HG03066 (cell line): Measurements from ENCODE around the gene IQCH.

Experiments used
- ATAC-seq: cut with Tn5 transposase; IDR thresholded peaks from one replicate; pipeline ENCODE4 v1.9.1; 2021; ENCODE audit warnings: low read depth; ENCODE audit not compliant: unreplicated experiment

IQCH gene

DNA sequence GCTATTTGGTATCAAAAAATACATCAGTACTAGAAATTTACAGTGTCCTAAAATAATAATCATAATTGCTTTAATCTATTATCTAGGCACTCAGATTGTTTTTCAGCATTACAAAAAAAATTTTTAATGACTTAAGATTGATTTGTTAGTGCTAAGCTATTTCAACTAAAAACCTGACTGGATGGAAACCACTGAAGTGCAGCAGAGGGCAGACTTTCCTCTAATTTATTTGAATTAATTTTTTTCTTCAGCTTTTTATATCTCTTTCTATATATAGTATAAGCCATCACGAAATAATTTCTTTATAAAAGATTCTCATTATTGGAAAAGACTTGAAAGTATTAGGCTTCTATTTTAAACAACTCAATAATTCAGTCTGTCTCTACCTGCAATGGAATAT, 131.4 kb downstream of the IQCH start:
- no peak for ATAC-seq

DNA sequence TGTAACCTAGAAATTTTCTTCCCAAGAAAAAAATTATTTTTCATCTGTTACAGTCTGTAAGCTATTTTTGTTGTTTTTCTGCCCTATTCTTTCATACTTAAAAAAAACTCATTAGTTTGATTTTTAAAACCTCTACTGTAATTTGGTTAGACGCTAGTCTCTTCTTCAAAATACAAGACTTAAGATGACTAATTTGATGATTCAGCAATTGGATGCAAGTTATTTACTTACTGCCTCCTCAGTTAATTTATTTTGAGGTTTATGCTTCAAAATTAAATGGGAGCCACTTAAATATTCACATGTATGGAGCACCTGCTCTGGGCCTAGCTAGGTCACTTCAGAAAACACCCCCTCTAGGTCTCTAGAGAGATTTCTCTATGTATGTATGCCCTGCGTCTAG, 132.4 kb downstream of the IQCH start:
- ATAC-seq: no peak

GRCh38 chr15:67389975-67390374, 135.4 kb downstream of the IQCH start:
- no peak for ATAC-seq

- no peak for ATAC-seq
Measured at GRCh38 chr15:67394873-67395639, 140.5 kb downstream of the IQCH start.

DNA sequence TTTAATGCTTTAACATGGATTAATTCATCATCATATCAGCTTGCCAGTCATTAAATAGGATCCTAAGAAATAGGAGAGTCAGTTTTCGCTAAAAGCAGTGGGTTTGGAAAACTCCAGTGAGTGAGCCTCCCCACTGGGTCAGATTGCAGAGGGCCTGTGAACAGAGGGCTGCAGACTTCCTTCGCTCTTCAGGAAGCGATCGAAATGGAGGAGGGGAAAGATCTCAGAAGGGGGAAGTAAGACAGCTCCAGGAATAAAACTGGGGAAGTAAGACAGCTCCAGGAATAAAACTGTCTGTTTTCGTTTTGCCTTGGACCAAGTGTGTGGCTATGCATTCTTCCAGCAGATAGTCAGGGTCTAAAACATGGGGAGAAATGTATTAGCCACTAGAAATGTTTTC, 141.5 kb downstream of the IQCH start:
- no peak for ATAC-seq

- ATAC-seq: no peak
Measured at GRCh38 chr15:67397139-67397538, 142.6 kb downstream of the IQCH start.

DNA sequence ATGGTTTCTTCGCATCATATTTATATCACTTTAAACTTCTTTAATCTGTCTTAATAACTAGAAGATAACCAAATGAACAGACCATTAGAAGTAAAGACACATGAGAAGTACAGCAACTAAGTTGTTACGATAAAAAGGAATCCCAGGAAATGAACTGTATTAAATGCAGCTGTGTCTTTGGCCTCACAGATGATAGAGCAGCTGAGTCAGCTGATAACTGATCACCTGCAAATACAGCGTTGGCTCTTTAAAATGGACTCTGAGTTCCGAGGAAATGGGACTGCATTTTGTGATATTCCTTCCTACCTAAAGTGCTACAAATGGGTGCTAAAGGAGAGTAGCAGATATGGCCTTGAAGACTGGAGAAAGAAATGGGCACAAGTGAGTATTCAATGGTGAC, 145.3 kb downstream of the IQCH start:
- ATAC-seq: no peak

DNA sequence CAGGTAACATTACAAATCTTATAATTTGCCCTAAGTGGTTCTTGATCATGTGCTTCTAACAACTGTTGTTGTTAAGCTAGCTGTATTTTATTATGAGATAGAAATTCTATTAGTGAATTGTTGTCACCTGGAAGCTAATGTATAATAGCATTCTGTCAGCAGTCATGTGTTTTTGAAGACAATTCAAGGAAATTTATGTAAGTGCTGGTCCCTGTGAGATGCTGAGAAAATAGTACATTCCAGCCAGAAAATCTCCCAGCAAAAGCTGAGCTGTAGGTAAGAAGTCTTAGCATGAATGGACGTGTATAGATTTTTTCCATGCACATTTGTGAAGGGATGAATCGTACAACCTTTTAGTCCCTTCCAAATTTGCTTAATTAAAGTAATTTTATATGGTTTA, 146.3 kb downstream of the IQCH start:
- no peak for ATAC-seq

DNA sequence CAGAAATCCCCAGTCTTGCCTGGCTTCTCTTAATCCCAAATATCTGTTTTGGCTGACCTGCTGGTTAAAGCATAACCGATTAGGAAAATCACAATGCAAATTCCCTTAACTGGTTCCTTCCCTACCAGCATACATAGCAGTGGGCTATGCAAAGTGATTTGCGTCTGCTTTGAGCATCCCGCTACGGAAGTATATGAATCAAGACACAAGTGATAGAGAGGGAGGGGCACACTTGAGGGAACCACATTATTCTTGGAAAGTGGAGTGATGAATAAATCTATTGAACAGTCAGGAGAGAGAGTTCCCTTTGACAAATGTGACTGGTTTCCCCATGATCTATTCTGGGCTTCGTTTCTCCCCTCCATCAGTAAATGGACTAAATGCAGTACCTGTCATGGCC, 146.8 kb downstream of the IQCH start:
- ATAC-seq: no peak

GRCh38 chr15:67403428-67404154, 149.0 kb downstream of the IQCH start:
- ATAC-seq: no peak

DNA sequence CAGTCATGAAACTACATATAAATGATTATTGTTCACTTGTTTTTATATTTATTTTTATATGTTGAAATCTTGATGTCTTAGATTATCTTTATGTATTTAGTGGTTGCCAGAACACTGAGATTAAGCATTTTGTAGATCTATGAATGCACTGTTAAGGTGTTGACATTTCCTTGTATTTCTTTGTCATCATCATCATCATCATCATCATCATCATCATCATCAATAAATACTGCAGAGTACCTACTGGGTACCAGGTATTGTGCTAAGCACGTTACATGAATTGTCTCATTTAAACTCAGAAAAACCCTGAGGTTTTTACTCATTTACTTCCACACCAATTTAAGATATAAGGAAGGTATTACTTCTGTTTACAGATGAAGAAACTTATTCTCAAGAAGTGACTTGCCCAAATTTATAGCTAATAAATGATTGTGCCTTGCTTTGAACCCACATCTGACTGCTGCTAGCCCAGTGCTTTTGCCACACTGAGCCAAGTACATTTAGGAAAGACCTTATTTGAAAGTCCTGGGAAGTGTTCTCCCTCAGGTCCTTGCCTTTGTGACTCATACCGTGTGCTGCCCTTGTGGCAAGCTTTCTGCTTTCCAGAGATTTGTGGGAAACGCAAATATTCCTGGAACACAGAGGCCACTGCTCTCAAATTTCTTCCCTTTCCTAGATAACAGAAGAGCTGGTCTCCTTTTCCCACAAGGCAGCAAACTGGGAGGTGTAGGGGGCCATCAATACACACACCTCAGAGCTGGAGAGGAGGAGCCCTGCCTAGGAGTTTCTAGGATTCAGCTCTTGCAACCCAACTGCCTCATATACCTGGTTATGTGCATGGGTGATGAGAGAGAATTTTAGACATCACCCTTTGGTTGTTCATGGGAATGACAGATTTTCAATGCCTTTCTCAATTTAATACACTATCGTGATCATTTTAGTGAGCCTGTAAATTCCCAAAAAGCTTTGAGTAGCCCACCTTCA, 150.9 kb downstream of the IQCH start:
- ATAC-seq: no peak

DNA sequence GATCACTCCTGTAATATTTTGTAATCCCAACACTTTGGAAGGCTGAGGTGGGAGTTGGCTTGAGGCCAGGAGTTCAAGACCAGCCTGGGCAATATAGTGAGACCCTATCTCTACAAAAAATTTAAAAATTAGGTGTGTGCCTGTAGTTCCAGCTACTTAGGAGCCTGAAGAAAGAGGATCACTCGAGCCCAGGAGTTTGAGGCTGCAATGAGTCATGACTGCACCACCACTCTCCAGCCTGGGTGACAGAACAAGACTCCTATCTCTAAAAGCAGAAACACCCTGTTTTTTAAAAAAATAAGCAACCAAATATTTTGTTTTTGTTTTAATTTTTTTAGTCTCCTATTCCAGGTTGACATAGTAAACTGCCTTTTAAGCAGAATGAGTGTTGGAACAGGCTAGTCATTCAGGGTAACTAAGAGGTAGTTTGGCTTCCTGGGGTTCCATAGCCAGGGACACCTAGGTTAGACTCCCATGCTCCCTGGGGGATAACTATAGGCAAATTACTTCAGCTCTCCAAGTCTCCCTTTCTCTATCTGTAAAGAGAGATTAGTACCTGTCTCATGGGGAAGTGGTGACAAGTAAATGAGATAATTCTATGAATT, 151.8 kb downstream of the IQCH start:
- ATAC-seq: no peak

DNA sequence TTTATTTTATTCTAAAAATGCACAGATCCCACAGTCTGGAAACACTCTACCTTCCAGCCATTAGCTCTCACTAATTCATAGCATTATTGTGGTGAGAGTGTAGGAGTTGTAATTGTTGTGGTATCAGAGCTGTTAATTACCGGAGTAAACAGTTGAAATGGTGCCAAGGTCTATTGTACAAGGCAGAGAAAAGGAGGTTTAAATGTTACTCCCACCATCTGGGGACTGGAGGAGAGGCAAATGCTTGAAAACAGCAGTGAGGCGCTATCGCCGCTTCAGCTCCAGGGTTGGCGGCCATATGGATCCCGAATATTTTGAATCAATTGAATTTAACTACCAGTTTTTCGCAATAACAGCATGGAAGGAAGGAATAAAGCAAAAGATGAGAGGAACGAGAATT, 153.2 kb downstream of the IQCH start:
- no peak for ATAC-seq

- no peak for ATAC-seq
Measured at GRCh38 chr15:67409175-67409574, 154.6 kb downstream of the IQCH start.

DNA sequence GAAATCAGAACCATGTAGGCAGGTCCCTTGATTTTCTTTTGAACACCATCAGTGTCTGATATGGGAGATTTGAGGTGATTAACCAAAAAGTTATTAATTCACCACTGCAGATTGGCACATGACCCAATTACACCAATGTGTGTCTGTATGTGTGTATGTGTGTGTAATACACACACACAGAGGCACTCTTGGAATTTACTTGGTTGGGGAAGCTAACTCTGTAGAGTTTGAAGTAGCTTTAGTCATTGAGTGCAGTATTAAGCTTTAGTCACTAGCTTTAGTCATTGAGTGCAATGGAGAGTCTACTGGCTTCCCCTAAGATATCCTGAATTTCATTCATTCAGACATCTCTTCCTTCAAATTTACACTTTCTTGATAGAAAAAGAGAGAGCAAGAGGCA, 156.9 kb downstream of the IQCH start:
- ATAC-seq: no peak

GRCh38 chr15:67413770-67414390, 159.3 kb downstream of the IQCH start:
- ATAC-seq: no peak

GRCh38 chr15:67415181-67415580, 160.6 kb downstream of the IQCH start:
- no peak for ATAC-seq

DNA sequence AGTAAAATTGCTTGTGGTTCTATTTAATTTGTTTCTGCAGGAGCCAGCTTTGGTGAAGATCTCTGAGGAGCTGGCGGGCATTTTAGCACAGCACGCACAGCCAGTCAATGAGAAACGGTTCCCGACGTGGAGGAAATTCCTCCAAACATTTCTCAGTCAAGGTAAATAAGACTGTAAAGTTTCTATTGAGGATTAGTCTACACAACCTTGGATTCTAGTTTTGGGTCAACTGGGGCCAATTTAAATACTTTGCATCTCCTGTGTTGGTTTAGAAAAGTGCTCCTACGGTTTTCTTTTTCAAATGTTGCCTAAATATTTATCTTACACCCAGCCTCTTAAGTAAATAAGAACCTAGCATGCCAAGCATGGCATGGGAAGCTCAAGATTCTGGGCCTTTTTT, 162.3 kb downstream of the IQCH start:
- ATAC-seq: no peak

DNA sequence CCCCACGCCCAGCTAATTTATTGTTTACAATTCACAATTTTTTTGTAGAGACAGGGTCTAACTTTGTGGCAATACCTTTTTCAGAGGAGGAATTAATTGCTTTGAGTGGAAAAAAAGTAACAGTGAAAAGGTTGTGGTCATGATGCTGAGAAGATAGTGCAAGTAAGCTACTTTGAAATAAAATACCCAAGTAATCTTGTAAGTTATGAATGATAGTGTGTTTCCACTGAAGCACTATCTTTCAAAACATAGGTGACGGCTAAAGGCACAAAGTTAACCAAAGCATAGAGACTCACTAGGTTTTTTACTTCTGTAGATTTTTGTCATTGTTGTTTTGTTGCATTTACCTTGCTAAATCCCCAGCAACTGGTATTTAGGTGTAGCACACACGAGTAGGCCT, 165.1 kb downstream of the IQCH start:
- ATAC-seq: no peak

- ATAC-seq: no peak
Measured at GRCh38 chr15:67420137-67420536, 165.6 kb downstream of the IQCH start.
